Body of pancreas (tissue), 4 donors: ENCODE data around the gene FIGN. TPM values are rescaled to one million over a fixed set of nuclear protein-coding genes. Genes with fewer than 3 reads are reported as not detected.

Experiments used
- ATAC-seq: fragments of 150-250 bp; one replicate; pipeline ENCODE4 v1.9.1; 2016
- DNase-seq, 4 donors: peaks; one replicate each; pipeline ENCODE4 v3.0.0-alpha.2; 2019
- H3K27ac ChIP-seq, 4 donors: fragments of 200-600 bp; sonication (generic); 1 replicate in 3 of 4; 2 replicates in 1 of 4; pipeline versions ENCODE4 v1.5.1 to v1.6.1; 2016 to 2019; ENCODE audit warnings: mild to moderate bottlenecking in 1 of 4, mixed read lengths in 1 of 4, moderate library complexity in 1 of 4
- H3K27me3 ChIP-seq, 2 donors: fragments of 200-600 bp; sonication (generic); one replicate each; pipeline ENCODE4 v1.6.0; 2016; ENCODE audit warnings: mild to moderate bottlenecking in 1 of 2
- H3K36me3 ChIP-seq, 2 donors: fragments of 200-600 bp; sonication (generic); replicated peaks in 1 of 2; 2 replicates each; pipeline ENCODE4 v1.5.1; 2016; ENCODE audit warnings: low read depth in 2 of 2; ENCODE audit not compliant: insufficient read depth in 1 of 2
- H3K4me1 ChIP-seq: fragments of 200-600 bp; sonication (generic); one replicate; pipeline ENCODE4 v1.6.0; 2016
- H3K4me3 ChIP-seq, 2 donors: fragments of 200-600 bp; sonication (generic); 1 replicate in 1 of 2; 2 replicates in 1 of 2; pipeline ENCODE4 v1.5.1; 2016 to 2019
- H3K9me3 ChIP-seq, 3 donors: fragments of 200-600 bp; sonication (generic); 1 replicate in 2 of 3; 2 replicates in 1 of 3; pipeline ENCODE4 v1.5.1; 2016
- POLR2A ChIP-seq, 3 donors: fragments of 450-650 bp; IDR thresholded peaks; one replicate each; pipeline ENCODE4 v1.6.1; 2016; ENCODE audit warnings: antibody characterized with exemption in 3 of 3, mild to moderate bottlenecking in 2 of 3
- WGBS, 2 donors: methylation state at CpG; one replicate each; pipeline ENCODE4 v1.1.5; 2017; 5-methylcytosine and 5-hydroxymethylcytosine counted together
- intact Hi-C: fragments of 100-400 bp; cut with DNase I; formaldehyde crosslinking; loops from one replicate; pipeline ENCODE4 v1.15.1; 2023
- total RNA-seq, 2 donors: library from RNA; depleted of rRNA; stranded (reverse); fragments of >200 nt; gene quantifications; one replicate each; pipeline ENCODE4 v1.1.0, GENCODE V29; 2016
- TF ChIP-seq, protein P1 (sequence below), 7 experiments: fragments of 450-650 bp in 4 of 7; fragments of 200-600 bp in 3 of 7; sonication (generic) in 3 of 7; IDR thresholded peaks; one replicate each; pipeline ENCODE4 v1.5.1; 2016 to 2019; ENCODE audit warnings: antibody characterized with exemption in 7 of 7

Gene FIGN
- total RNA-seq, 2 donors from 2014 or later: 3.4 to 4.0 TPM

DNA sequence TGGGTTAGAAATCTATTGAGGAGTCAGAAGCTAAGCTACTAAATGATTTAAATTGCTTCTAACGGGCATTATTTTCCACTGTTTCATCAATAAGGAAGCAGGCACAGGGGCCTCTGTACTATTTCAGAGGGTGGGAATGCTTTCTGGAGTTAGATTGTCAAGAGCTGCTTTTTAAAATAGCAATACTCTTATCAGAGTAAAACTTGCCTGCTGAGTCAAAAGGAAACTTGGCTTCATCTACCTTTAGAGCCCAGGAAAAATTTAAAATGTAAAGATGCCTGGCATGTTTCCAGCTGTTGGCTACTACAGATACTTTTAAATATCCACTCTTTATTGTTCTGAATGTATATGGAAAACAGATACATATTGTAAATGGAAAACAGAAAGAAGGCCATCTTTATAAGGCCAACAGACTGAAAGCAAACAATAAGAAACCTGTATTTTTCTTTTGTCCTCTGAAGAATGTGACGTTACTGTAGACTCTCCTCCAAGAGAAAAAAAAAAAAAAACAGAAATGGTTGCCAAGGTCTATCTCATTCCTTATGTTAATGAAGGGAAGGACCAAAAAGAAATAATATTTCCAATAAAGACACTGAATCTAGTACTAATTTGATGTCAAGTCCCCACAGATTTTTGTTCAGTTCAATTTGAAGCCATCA lies 79.1 kb downstream of the FIGN start:
- Histone ChIP-seq H3K27ac (no peak overlapping the region), H3K27me3 (no peaks in the 10 kb centered on the region), H3K4me1 (no peaks in the 10 kb centered on the region), H3K9me3 (no peaks in the 10 kb centered on the region), H3K36me3 (no peaks in the 10 kb centered on the region), H3K4me3 (no peak overlapping the region)
- TF ChIP-seq POLR2A (IDR thresholded peaks at IDR 0.05): no peak
- TF ChIP-seq, protein P1, sequence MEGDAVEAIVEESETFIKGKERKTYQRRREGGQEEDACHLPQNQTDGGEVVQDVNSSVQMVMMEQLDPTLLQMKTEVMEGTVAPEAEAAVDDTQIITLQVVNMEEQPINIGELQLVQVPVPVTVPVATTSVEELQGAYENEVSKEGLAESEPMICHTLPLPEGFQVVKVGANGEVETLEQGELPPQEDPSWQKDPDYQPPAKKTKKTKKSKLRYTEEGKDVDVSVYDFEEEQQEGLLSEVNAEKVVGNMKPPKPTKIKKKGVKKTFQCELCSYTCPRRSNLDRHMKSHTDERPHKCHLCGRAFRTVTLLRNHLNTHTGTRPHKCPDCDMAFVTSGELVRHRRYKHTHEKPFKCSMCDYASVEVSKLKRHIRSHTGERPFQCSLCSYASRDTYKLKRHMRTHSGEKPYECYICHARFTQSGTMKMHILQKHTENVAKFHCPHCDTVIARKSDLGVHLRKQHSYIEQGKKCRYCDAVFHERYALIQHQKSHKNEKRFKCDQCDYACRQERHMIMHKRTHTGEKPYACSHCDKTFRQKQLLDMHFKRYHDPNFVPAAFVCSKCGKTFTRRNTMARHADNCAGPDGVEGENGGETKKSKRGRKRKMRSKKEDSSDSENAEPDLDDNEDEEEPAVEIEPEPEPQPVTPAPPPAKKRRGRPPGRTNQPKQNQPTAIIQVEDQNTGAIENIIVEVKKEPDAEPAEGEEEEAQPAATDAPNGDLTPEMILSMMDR (IDR thresholded peaks at IDR 0.05): no peak
- WGBS, 2 donors: 61 to 65% methylated on average over 2 of the region's 2 CpGs
- ATAC-seq: no peak
- DNase-seq: no peak
- intact Hi-C loops: no loop called here

DNA sequence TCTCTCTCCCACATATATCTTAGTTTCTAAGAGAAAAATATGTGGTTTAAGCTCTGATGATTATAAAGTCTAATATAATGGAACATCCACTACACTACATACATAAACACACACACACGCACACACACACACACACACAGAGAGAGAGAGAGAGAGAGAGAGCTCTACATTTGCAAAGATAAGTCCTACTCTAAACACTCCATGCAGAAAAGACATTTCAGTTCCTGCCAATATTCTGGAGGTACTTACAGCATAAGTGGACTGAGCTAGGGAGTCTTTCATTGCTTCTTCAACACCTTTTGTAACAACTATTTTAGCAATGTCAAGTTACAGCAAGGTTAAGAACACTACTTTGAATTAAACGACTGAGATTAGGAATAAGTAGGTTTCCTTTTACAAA lies 80.1 kb downstream of the FIGN start:
- Histone ChIP-seq H3K27me3 (no peaks in the 10 kb centered on the region), H3K9me3 (no peaks in the 10 kb centered on the region), H3K36me3 (no peaks in the 10 kb centered on the region), H3K4me3 (no peak overlapping the region), H3K4me1 (no peaks in the 10 kb centered on the region), H3K27ac (no peak overlapping the region)
- TF ChIP-seq, protein P1 (IDR thresholded peaks at IDR 0.05): no peak
- TF ChIP-seq POLR2A (IDR thresholded peaks at IDR 0.05): no peak
- 70 to 85% methylated on average over 2 of the region's 2 CpGs for WGBS, 2 donors
- ATAC-seq (no peak), DNase-seq (no peak)
- intact Hi-C loops: no loop called here

DNA sequence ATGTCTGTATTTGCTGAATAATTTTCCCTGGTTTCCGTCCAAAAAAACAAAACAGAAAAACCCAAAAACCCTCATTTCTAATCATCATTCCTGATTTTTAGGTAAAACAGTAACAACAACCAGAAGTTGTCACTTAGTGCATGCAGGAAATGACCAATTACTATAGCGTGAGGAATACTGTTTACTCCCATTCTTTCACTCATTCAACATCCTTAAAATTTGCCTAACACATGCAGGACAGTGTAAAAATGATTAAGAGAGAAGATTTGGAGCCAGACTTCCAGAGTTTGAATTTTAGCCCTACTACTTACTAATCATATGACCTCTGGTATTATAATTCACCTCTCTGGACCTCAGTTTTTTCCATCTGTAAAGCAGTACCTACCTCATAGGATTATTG lies 83.1 kb downstream of the FIGN start:
- no peak overlapping the region for H3K4me3 ChIP-seq
- WGBS, 2 donors: 74 to 76% methylated on average over 2 of the region's 2 CpGs
- H3K27me3 ChIP-seq: no peaks in the 10 kb centered on the region
- TF ChIP-seq POLR2A (IDR thresholded peaks at IDR 0.05): no peak
- TF ChIP-seq, protein P1 (IDR thresholded peaks at IDR 0.05): no peak
- ATAC-seq (no peak), DNase-seq (no peak)
- intact Hi-C loops: no loop called here
- H3K27ac ChIP-seq: no peak overlapping the region
- no peaks in the 10 kb centered on the region for H3K4me1 ChIP-seq
- H3K36me3 ChIP-seq: no peaks in the 10 kb centered on the region
- no peaks in the 10 kb centered on the region for H3K9me3 ChIP-seq

DNA sequence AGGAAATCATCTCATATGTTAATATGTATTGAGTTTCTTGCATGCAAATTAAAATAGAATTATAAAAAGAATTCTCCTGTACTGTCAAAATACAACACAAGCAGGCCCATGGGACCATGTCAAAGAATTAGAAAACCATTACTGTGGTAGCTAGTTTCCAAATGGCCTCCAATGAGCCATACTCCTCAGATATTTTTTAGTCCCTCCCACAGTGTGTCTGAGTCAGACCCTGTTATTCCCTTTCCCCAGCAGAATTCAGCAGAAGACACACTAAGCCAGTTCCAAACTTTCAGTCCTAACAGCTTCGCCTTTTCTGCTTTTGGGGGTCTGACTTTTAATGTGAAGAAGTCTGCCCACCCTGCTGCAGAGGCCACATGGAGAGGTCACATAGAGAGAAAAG lies 86.7 kb downstream of the FIGN start:
- no peaks in the 10 kb centered on the region for H3K9me3 ChIP-seq
- peaks cover 5% of the 10 kb centered on the region for H3K4me1 ChIP-seq
- 90 to 100% methylated on average over 1 of the region's 1 CpG for WGBS, 2 donors
- no peaks in the 10 kb centered on the region for H3K36me3 ChIP-seq
- DNase-seq: no peak
- no peak overlapping the region for H3K4me3 ChIP-seq
- no peak for ATAC-seq
- intact Hi-C loops: no loop called here
- no peak overlapping the region for H3K27ac ChIP-seq
- H3K27me3 ChIP-seq: no peaks in the 10 kb centered on the region
- TF ChIP-seq, protein P1 (IDR thresholded peaks at IDR 0.05): no peak
- no peak for TF ChIP-seq POLR2A (IDR thresholded peaks at IDR 0.05)

DNA sequence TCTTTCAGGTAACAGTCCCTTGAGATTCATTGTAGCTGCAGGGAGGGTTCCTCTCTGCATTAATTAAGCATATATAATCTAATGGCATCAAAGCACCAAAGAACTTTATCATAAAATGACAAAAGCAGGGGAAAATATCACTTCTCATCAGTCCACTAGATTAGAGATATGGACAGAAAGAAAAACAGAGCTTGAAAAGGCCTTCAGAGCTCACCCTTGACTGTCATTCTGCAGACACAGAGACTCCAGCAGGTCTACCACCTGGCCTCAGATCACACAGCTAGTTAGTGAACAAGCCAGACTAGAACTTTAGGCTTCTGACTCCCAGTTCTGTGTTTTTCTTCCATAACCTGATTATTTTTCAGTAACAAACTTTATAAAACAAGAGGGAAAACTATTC lies 88.5 kb downstream of the FIGN start:
- Histone ChIP-seq H3K4me3 (no peak overlapping the region), H3K27me3 (no peaks in the 10 kb centered on the region), H3K9me3 (no peaks in the 10 kb centered on the region), H3K36me3 (no peaks in the 10 kb centered on the region), H3K4me1 (peaks cover 5% of the 10 kb centered on the region), H3K27ac (no peak overlapping the region)
- intact Hi-C loops: no loop called here
- TF ChIP-seq POLR2A (IDR thresholded peaks at IDR 0.05): no peak
- TF ChIP-seq, protein P1 (IDR thresholded peaks at IDR 0.05): no peak
- no peak for ATAC-seq
- no peak for DNase-seq
